Liver (tissue), 9 donors: ENCODE measurements around the gene CTSW. TPM values are rescaled to one million over a fixed set of nuclear protein-coding genes. Genes with fewer than 3 reads are reported as not detected.

Experiments
- DNase-seq: peaks from one replicate; pipeline ENCODE4 v3.0.0-alpha.2; 2017; ENCODE audit warnings: low spot score
- H3K27ac ChIP-seq, 2 donors: one replicate each; pipeline ENCODE4 v1.7.0; 2013; ENCODE audit warnings: inconsistent platforms in 2 of 2, low read length in 2 of 2, control low read depth in 1 of 2, low read depth in 1 of 2, mild to moderate bottlenecking in 1 of 2
- H3K27me3 ChIP-seq, 4 donors: one replicate each; pipeline versions ENCODE4 v1.6.1 to v1.7.0; 2013; ENCODE audit warnings: low read length in 3 of 4, inconsistent platforms in 1 of 4, mild to moderate bottlenecking in 1 of 4, moderate library complexity in 1 of 4; ENCODE audit not compliant: control insufficient read depth in 4 of 4, insufficient read depth in 4 of 4
- H3K36me3 ChIP-seq, 4 donors: one replicate each; pipeline versions ENCODE4 v1.6.1 to v1.7.0; 2013; ENCODE audit warnings: low read length in 3 of 4, mild to moderate bottlenecking in 3 of 4, low read depth in 1 of 4, moderate library complexity in 1 of 4; ENCODE audit not compliant: control insufficient read depth in 4 of 4, insufficient read depth in 3 of 4
- H3K4me1 ChIP-seq, 4 donors: one replicate each; pipeline versions ENCODE4 v1.6.1 to v1.7.0; 2013; ENCODE audit warnings: low read length in 3 of 4, mild to moderate bottlenecking in 3 of 4, moderate library complexity in 1 of 4; ENCODE audit not compliant: control insufficient read depth in 4 of 4, insufficient read depth in 4 of 4
- H3K4me3 ChIP-seq, 3 donors: one replicate each; pipeline versions ENCODE4 v1.6.1 to v1.7.0; 2013; ENCODE audit warnings: low read length in 3 of 3, control low read depth in 1 of 3, low read depth in 1 of 3, mild to moderate bottlenecking in 1 of 3
- H3K9ac ChIP-seq, 2 donors: one replicate each; pipeline ENCODE4 v1.7.0; 2013; ENCODE audit warnings: low read length in 2 of 2, mild to moderate bottlenecking in 2 of 2, moderate library complexity in 2 of 2, control low read depth in 1 of 2, low read depth in 1 of 2
- H3K9me3 ChIP-seq, 4 donors: one replicate each; pipeline versions ENCODE4 v1.6.1 to v1.7.0; 2013; ENCODE audit warnings: low read length in 3 of 4; ENCODE audit not compliant: control insufficient read depth in 4 of 4
- ATF3 ChIP-seq: IDR thresholded peaks from 2 replicates; pipeline ENCODE4 v1.6.1; 2016; ENCODE audit warnings: antibody characterized with exemption
- FOXA1 ChIP-seq: IDR thresholded peaks from 2 replicates; pipeline ENCODE4 v1.6.1; 2016; ENCODE audit warnings: antibody characterized with exemption
- FOXA2 ChIP-seq: IDR thresholded peaks from 2 replicates; pipeline ENCODE4 v1.6.1; 2016; ENCODE audit warnings: antibody characterized with exemption
- HNF4G ChIP-seq: IDR thresholded peaks from 2 replicates; pipeline ENCODE4 v1.6.1; 2016; ENCODE audit warnings: antibody characterized with exemption
- RAD21 ChIP-seq, 2 donors: IDR thresholded peaks; 2 replicates each; pipeline ENCODE4 v1.6.1; 2016; ENCODE audit warnings: antibody characterized with exemption in 2 of 2, mild to moderate bottlenecking in 2 of 2
- REST ChIP-seq: IDR thresholded peaks from 2 replicates; pipeline ENCODE4 v1.6.1; 2016; ENCODE audit warnings: antibody characterized with exemption, mild to moderate bottlenecking
- RXRA ChIP-seq, 2 donors: IDR thresholded peaks; 2 replicates each; pipeline ENCODE4 v1.6.1; 2017 to 2018; ENCODE audit warnings: antibody characterized with exemption in 2 of 2, mild to moderate bottlenecking in 1 of 2
- SP1 ChIP-seq: IDR thresholded peaks from 2 replicates; pipeline ENCODE4 v1.6.1; 2018; ENCODE audit warnings: antibody characterized with exemption, mild to moderate bottlenecking
- TAF1 ChIP-seq: conservative IDR thresholded peaks from 2 replicates; pipeline ENCODE4 v1.6.1; 2016; ENCODE audit warnings: antibody characterized with exemption, mild to moderate bottlenecking
- YY1 ChIP-seq: IDR thresholded peaks from 2 replicates; pipeline ENCODE4 v1.6.1; 2016; ENCODE audit warnings: antibody characterized with exemption, mild to moderate bottlenecking
- WGBS: extraction: QIAGEN DNeasy Blood & Tissue Kit; methylation state at CpG from one replicate; pipeline ENCODE4 v1.1.7; 2013; 5-methylcytosine and 5-hydroxymethylcytosine counted together
- polyA plus RNA-seq, 2 donors: library from polyadenylated mRNA; stranded (reverse) in 1 of 2; unstranded in 1 of 2; fragments of 200-250 nt in 1 of 2; fragments of >200 nt in 1 of 2; fragmentation: Nextera tagmentation in 1 of 2; extraction: Ambion mirVana in 1 of 2; gene quantifications; one replicate each; pipeline versions ENCODE4 v1.2.1 to v1.2.3, GENCODE V29; 2013 to 2015
- total RNA-seq, 2 donors: library from RNA; depleted of rRNA; stranded (reverse); fragments of >200 nt; gene quantifications; one replicate each; pipeline ENCODE4 v1.2.3, GENCODE V29; 2014
- donor health status: healthy.
- donor health status: healthy.
- donor health status: healthy.
- donor health status: healthy.
- donor health status: healthy.

Gene CTSW
- total and polyA plus RNA-seq, 4 donors: 1.3 to 2.9 (median 2.1) TPM

- peaks cover 16 to 38% (median 19%) of the 10 kb centered on the region in 4 donors for H3K36me3 ChIP-seq
Measured at GRCh38 chr11:65868076-65868667, 11.5 kb upstream of the CTSW start.

GRCh38 chr11:65868907-65869306 lies 10.7 kb upstream of the CTSW start:
- H3K9me3 ChIP-seq: no peaks in the 10 kb centered on the region
- peaks cover 11 to 34% (median 12%) of the 10 kb centered on the region in 4 donors for H3K36me3 ChIP-seq
- DNase-seq: no peak
- TF ChIP-seq ATF3: no peak
- TF ChIP-seq RXRA (IDR thresholded peaks at IDR 0.05): no peak
- TF ChIP-seq FOXA2: no peak
- no peaks in the 10 kb centered on the region for H3K27me3 ChIP-seq
- no peak overlapping the region for H3K27ac ChIP-seq
- no peak overlapping the region for H3K4me3 ChIP-seq
- no peak overlapping the region for H3K9ac ChIP-seq
- H3K4me1 ChIP-seq: peaks cover 0 to 20% (median 6%) of the 10 kb centered on the region in 4 donors
- 95% methylated on average over 3 of the region's 3 CpGs for WGBS

More at GRCh38 chr11:65868076-65868667, 11.5 kb upstream of the CTSW start:
- Histone ChIP-seq H3K27ac (no peak overlapping the region), H3K9me3 (no peaks in the 10 kb centered on the region), H3K27me3 (no peaks in the 10 kb centered on the region), H3K9ac (no peak overlapping the region), H3K4me1 (peaks cover 0 to 14% (median 5%) of the 10 kb centered on the region in 4 donors), H3K4me3 (no peak overlapping the region)
- WGBS: 90% methylated on average over 19 of the region's 19 CpGs
- no peak for TF ChIP-seq FOXA1
- no peak for TF ChIP-seq YY1
- DNase-seq: no peak

DNA sequence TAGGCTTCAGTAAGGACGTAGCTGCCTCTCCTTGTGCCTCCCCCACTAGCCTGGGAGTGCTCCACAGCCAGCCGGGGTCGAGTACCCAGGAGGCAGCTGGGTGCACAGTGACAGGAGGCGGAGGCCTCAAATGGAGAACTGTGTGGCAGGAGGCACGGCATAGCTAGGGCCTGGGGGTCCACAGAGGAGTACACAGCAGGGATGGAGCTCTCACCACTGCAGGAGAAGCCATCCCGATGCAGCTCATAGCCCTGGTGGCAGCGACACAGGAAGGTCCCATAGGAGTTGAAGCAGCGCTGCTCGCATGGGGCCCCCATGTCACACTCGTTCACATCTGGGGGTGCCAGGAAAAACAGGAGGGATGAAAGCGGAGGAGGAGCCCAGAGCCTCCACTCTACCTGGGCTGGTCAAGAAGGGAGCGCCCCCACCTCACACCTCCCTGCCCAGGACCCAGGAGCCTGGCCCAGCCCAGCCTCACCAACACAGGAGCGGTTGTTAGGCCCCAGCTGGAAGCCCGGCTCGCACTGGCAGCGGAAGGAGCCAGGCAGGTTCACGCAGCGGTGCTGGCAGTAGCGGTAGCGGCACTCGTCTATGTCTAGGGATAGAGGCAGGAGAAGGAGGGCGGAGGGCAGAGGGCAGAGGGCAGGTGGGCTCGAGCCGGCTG lies 9.9 kb upstream of the CTSW start:
- H3K36me3 ChIP-seq: peaks cover 6 to 25% (median 8%) of the 10 kb centered on the region in 4 donors
- no peak overlapping the region for H3K4me3 ChIP-seq
- no peaks in the 10 kb centered on the region for H3K27me3 ChIP-seq
- no peaks in the 10 kb centered on the region for H3K9me3 ChIP-seq
- DNase-seq: no peak
- no peak overlapping the region for H3K27ac ChIP-seq
- H3K9ac ChIP-seq: no peak overlapping the region
- H3K4me1 ChIP-seq: peaks cover 0 to 20% (median 6%) of the 10 kb centered on the region in 4 donors
- TF ChIP-seq RAD21 (IDR thresholded peaks at IDR 0.05) (no peak), SP1 (no peak), TAF1 (no peak), RXRA (IDR thresholded peaks at IDR 0.05) (no peak), HNF4G (no peak), REST (no peak)
- WGBS: 83% methylated on average over 24 of the region's 24 CpGs
